ENCODE measurements around the gene TOP3A. TPM values are rescaled to one million over a fixed set of nuclear protein-coding genes. Genes with fewer than 3 reads are reported as not detected.
A peak's percentile ranks its signal among the peaks of the same experiment; 100 is the strongest.

Gene TOP3A
- total and polyA plus RNA-seq, 2 of the 13 experiments (the other 11 are each of a cell fraction or from before 2014, with no cell fraction given) = 16.9 to 36.8 TPM

- TF ChIP-seq PATZ1 (CRISPR knock-in tag; IDR thresholded peaks at IDR 0.05) (peak; percentile 4; the same call in 1 of the 2 replicates), SAFB2 (CRISPR knock-in tag; IDR thresholded peaks at IDR 0.05; ENCODE audit: borderline replicate concordance, low read depth) (no peak), ZNF644 (CRISPR knock-in tag; IDR thresholded peaks at IDR 0.05; ENCODE audit: low read depth) (0 out of 2 replicates have a peak, but pooled peaks have one; percentile 1), ZNF607 (CRISPR knock-in tag; IDR thresholded peaks at IDR 0.05; ENCODE audit: borderline replicate concordance) (no peak), PAXIP1 (CRISPR knock-in tag; conservative IDR thresholded peaks at IDR 0.05) (peak; percentile 11; the same call in 1 of the 2 replicates), IRX3 (CRISPR knock-in tag; IDR thresholded peaks at IDR 0.05; ENCODE audit: borderline replicate concordance, low read depth) (0 out of 2 replicates have a peak, but pooled peaks have one; percentile 12), ZNF784 (CRISPR knock-in tag; IDR thresholded peaks at IDR 0.05; ENCODE audit: borderline replicate concordance) (no peak), KLF15 (CRISPR knock-in tag; IDR thresholded peaks at IDR 0.05; ENCODE audit: borderline replicate concordance) (no peak), ZNF124 (CRISPR knock-in tag; IDR thresholded peaks at IDR 0.05) (0 out of 2 replicates have a peak, but pooled peaks have one; percentile 45), ZFX (CRISPR knock-in tag; IDR thresholded peaks at IDR 0.05; ENCODE audit: low read depth) (peak; percentile 11; the same call in 1 of the 2 replicates), KAT7 (CRISPR knock-in tag; IDR thresholded peaks at IDR 0.05; ENCODE audit: borderline replicate concordance) (0 out of 2 replicates have a peak, but pooled peaks have one; percentile 38), U2AF2 (IDR thresholded peaks at IDR 0.05; ENCODE audit: low read depth, low read length) (0 out of 2 replicates have a peak, but pooled peaks have one; percentile 12), POLR2G (IDR thresholded peaks at IDR 0.05; ENCODE audit: low read depth, low read length) (peak; percentile 18; the same call in 1 of the 2 replicates), ZNF766 (CRISPR knock-in tag; IDR thresholded peaks at IDR 0.05; ENCODE audit: borderline replicate concordance) (no peak), ZNF101 (CRISPR knock-in tag; IDR thresholded peaks at IDR 0.05; ENCODE audit: borderline replicate concordance, low read depth) (0 out of 2 replicates have a peak, but pooled peaks have one; percentile 69), CEBPG (CRISPR knock-in tag; IDR thresholded peaks at IDR 0.05) (peak; percentile 24; the same call in 1 of the 2 replicates), CSRNP1 (CRISPR knock-in tag; IDR thresholded peaks at IDR 0.05) (0 out of 2 replicates have a peak, but pooled peaks have one; percentile 11)
Measured at GRCh38 chr17:18362698-18363100, 47.9 kb upstream of the TOP3A start (continued).

Measured in HepG2 (cell line).